ENCODE results near the gene TMEM221. TPM values are rescaled to one million over a fixed set of nuclear protein-coding genes. Genes with fewer than 3 reads are reported as not detected.

The TMEM221 gene
- total and polyA plus RNA-seq, 9 of the 15 experiments (the other 6 are each of a cell fraction or from before 2014, with no cell fraction given), result 0.06 to 0.35 TPM; not detected in 7

- H3K79me2 ChIP-seq (ENCODE audit: control insufficient read depth, insufficient read depth, low read length), result peaks cover 64% of the 10 kb centered on the region
- in situ Hi-C loops (cut with MboI) (no loop called here), intact Hi-C loops (cut with micrococcal nuclease) (loop anchor here (1.0 kb wide), 1 partner anchor 14 kb away; no protein-coding TSS in a partner anchor)
- peak within 1 kb of the TSS; percentile 92 for H3K4me2 ChIP-seq (ENCODE audit: insufficient read depth, low read length)
- H3K4me1 ChIP-seq (replicated peaks in 1 of 2; ENCODE audit: control insufficient read depth in 2 of 2, insufficient read depth in 2 of 2, low read length in 2 of 2), result peaks cover 12 to 36% of the 10 kb centered on the region in 2 experiments; a peak in 4 of 5 replicates
- H3K4me3 ChIP-seq, result peak within 1 kb of the TSS; percentile 53
- POLR2A ChIA-PET, result interaction anchor here (0.5 to 2.4 kb wide), 11 partner anchors 11 to 934 kb away, joined by 3 to 20 read pairs (median 4); partner anchors contain the start of genes ANO8, CCDC194 and MVB12A
- H3K27me3 ChIP-seq (ENCODE audit: control insufficient read depth in 2 of 2, insufficient read depth in 2 of 2, low read length in 2 of 2), result no peaks in the 10 kb centered on the region
- CTCF ChIA-PET (ENCODE audit: low intra/inter-chr PET ratio), result no interaction called here
- H3K36me3 ChIP-seq (ENCODE audit: control insufficient read depth, insufficient read depth, low read length), result peaks cover 22% of the 10 kb centered on the region; the same call in 2 of the 3 replicates
- peak; percentile 91 for ATAC-seq
- H4K20me1 ChIP-seq (replicated peaks; ENCODE audit: control insufficient read depth, insufficient read depth, low read length), result 0 out of 2 replicates have a peak, but pooled peaks cover 3% of the 10 kb centered on the region
- no peaks in the 10 kb centered on the region for H3K9me1 ChIP-seq (ENCODE audit: control insufficient read depth, insufficient read depth, low read length)
- H2AFZ ChIP-seq (ENCODE audit: low read depth, low read length), result peak within 1 kb of the TSS; percentile 81
- H3K9ac ChIP-seq (ENCODE audit: insufficient read depth in 1 of 2, low read depth in 2 of 2, low read length in 2 of 2), result peak within 1 kb of the TSS; percentile 78 to 93
- WGBS (ENCODE audit: insufficient coverage, low coverage, missing lambda C conversion rate), result under 1% methylated on average over 18 of the region's 18 CpGs
- peak; percentile 73 to 92 (median 84) for DNase-seq (ENCODE audit: extremely low read depth in 1 of 4, low spot score in 3 of 4)
- BruUV-seq (replicated peaks), result no TSS peak
- FAIRE-seq, result peak; percentile 98
- peak within 1 kb of the TSS; percentile 69 for H3K27ac ChIP-seq (ENCODE audit: extremely low read depth, low read depth, low read length)
- H3K9me3 ChIP-seq (replicated peaks; ENCODE audit: control insufficient read depth, insufficient read depth, low read depth, low read length), result no peaks in the 10 kb centered on the region
- TF ChIP-seq HMGXB4 (CRISPR knock-in tag; IDR thresholded peaks at IDR 0.05), result no peak
- TF ChIP-seq EP400 (IDR thresholded peaks at IDR 0.05), result peak; percentile 63
- TF ChIP-seq ZNF75A (CRISPR knock-in tag; IDR thresholded peaks at IDR 0.05), result no peak
- no peak for TF ChIP-seq PCBP1 (IDR thresholded peaks at IDR 0.05; ENCODE audit: low read depth, low read length, poor library complexity, severe bottlenecking)
- no peak for TF ChIP-seq RBM25 (IDR thresholded peaks at IDR 0.05; ENCODE audit: low read depth, low read length, severe bottlenecking)
- 0 out of 2 replicates have a peak, but pooled peaks have one; percentile 7 for TF ChIP-seq GABPA (tag; conservative IDR thresholded peaks at IDR 0.05; ENCODE audit: low read depth)
- peak; percentile 77 for TF ChIP-seq RBFOX2 (IDR thresholded peaks at IDR 0.05; ENCODE audit: low read depth, low read length)
- TF ChIP-seq ZNF274 (IDR thresholded peaks at IDR 0.05; ENCODE audit: borderline replicate concordance, low read depth, low read length), result no peak
- no peak for TF ChIP-seq ZEB2 (IDR thresholded peaks at IDR 0.05)
Observed at GRCh38 chr19:17405250-17406045, 43.0 kb downstream of the TMEM221 start, which contains the start of gene BST2. TSS of gene BST2 (minus strand) at chr19:17405630. CDS start at chr19:17405575, 55 bp downstream.

Data from K562 (cell line).